Fibroblast of skin of scalp (primary cell): Measurements from ENCODE around the gene NT5DC1.

Experiments
- DNase-seq: peaks from one replicate; pipeline ENCODE4 v3.0.0-alpha.2; 2013

The NT5DC1 gene

DNA sequence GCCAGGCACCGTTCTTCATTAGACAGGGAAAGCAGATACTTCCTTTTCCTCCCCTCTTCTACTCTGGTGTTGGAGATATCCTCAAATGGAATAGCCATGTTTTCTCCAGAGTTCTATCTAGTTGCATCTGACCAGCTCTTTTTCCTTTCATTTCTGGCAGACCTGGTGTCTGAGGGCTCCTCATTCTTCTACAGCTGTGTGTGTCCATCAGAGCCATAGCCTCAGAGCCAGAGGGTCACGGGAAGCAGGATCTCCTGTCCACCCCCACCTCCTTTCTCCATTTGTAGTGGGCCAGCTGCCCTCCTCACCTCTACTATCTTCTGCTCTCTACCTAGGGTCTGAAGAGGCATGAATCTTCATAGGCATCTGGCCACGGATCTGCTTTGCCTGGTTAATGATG, 96.2 kb downstream of the NT5DC1 start:
- no peak for DNase-seq

DNA sequence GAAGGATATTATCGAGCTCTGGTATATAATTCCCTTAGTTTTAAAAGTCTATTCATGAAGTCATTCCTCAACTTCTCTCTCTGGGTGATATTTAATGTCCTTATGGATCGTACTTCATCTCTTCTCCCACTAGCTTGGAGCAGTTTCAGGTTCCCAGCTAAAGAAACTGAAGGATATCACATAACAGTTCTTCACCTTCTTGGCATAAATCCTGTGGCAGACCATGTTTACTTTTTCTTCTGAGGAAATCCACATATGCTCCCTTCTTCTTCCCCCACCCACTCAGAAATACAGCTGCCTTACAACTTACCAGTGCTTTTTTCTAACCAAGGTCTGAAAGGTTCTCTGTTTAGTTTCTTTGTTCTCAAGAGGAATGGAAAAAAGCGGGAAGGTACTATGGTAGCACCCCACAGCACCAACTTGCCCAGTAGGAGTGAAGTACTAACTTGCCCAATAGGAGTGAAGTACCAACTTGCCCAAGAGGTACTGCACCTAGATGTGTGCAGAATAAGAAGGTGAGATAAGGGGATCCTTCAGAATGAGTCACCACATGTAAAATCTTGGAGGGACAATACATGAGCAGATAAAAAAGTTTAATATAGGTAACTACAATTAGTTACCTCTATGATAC, 100.1 kb downstream of the NT5DC1 start:
- no peak for DNase-seq

DNA sequence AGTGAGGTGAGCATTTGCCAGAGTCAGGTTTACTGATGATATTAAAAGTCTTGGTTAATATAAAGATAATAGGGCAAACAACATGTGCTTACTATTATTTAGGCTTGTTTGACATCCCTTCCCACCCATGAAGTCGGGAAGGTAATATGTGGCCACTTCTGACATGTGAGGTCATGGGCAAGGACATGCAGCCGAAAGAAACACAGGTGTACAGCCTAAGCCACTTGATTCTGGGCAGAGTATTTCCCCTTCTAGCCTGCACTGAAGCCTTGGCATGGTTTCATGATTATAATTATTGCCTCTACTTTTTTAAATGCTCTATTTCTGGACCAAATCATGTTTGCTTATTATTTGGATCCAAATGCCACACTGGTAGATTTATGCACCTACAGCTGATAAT, 100.9 kb downstream of the NT5DC1 start:
- no peak for DNase-seq

DNA sequence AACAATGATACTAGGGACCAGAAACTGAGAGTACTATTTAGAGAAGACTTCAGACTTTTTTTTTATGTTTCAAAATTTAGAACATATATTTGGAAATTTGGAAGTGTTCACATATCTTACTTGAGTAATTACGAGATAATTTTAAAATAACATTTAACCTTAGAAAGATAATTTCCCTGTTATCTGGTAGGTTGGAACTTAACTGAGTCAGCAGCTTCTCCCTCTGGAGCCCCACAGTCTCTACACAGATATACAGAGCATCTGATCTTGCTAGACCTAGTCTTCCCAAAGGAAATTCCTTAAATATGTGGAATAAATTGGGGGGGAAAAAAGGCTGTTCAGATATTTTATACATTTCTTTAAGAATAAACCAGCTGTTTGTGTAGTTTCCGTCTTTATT, 104.6 kb downstream of the NT5DC1 start:
- peak; percentile 20 for DNase-seq

DNA sequence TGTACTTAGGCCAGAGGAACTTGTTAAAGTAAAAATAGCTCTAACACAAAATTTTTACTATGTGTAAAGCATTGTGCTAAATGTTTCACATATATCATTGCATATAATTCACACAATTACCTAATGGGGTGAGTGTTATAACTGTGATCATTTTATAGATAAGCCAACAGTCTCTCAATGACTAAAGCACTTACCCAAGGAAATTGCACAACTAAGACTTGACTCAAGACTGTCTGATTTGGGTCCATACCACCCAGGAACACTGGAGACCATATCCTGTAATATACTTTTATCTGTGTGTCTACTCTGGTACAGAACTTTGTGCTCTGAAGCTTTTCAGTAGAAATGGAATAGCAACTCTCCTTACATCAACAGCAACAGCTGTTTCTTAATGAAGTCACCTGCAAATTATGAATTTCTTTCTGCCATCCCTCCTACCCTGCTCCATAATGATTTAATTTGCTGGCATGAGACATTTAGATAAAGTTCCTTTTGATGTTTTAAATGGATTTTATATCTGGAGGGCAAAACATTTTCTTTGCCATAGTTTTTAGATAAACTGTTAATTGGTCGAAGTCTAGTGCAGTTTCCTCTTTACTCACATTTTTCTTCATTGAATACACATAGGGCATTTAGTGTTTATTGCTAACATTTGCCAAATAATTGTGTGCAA, 105.7 kb downstream of the NT5DC1 start:
- DNase-seq, result peak; percentile 9

DNA sequence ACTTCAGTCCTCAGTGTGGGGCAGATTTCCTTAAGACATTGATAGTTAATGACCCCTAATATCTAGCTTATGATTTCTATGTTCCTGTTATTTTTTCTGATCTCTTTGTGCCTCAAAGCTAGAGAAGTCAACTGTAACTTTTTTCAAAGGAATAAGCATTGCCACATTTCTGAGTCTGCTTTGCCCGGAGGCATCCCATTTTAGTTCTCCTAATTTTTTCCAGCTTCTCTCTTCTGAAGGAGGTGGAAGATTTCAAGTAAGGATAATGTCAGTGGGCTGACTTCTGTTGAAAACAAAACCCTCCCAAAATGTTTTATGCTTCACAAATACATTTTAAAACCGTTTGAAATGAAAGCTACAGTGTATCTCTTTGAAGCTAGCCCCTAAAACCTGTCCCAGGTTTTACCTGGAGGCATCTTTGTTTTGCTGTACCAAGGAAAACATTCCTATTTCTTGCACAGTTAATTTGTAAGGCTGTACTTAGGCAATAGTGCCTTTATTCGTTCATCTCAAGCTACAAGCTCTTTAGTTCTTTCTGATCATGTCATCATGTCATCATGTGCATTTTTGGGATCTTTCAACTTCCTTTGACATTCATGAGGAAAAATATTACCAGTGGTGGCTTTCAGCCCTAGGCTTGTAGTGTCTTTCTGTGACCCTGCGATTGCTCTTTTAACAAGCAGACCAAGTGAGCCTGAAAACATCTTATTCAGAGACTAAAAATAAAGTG, 107.6 kb downstream of the NT5DC1 start:
- DNase-seq, result peak; percentile 15

DNA sequence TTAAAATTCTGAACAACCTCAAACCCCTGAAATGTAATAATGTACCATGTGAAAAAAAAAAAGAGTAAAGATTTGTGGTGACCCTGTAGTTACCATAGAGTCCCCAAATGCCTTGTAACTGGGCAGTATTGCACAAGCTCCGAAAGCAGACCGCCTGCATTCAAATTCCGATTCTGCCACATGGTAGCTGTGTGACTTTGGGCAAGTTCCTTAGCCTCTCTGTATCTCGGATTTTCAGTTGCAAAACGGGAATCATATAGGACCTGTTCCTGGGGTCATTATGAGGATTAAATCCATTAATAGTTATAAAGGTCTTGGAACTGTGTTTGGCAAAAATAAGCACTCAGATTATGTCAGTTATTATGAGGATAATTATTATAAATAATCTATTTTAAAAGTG, 109.7 kb downstream of the NT5DC1 start:
- DNase-seq, result no peak

DNA sequence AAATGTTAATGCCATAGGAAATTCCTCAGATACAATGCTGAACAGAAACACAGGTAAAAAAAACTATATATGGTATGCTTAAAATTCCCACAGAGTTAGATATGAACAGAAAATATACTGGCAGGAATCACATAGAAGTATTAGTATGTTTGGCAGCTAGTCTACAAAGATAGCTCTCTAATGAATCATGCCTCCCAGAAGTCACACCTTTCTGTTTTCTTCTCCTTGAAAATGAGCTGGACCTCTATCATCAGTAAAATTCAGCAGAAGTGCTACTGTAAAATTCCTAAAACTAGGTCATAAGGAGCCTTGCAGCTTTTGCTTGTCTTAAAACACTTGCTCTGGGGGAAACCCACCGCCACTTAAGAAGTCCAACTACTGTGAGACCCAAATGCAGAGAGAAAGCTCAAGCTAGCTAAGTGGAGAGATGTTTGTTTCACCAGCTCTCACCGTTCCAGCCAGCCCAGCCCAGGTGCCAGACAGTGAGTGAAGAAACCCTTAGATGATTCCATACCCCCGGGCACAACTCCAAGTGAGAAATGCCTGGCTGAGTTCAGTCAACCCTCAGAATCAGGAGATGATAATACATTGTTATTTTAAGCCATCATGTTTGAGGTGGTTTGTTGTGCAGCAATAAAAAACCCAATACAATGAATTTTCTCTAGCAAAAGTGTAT, 110.2 kb downstream of the NT5DC1 start:
- DNase-seq, result peak; percentile 46

DNA sequence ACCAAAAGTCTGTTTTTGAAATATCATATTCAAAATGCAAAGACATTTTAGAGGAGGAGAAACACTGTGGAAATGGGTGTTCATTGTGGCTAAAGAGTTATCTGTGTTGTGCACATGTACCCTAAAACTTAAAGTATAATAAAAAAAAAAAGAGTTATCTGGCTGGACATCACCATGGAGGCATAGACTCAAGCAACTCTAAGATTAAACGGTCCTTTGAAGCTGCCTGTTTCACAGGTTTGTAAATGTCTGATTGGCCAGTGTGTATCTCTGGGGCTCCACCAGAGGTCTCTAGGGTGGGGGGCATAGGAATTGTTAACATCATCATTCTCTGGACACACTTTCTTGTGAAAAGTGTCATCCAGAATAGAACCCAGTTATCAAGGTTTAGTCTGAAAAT, 114.0 kb downstream of the NT5DC1 start:
- no peak for DNase-seq

DNA sequence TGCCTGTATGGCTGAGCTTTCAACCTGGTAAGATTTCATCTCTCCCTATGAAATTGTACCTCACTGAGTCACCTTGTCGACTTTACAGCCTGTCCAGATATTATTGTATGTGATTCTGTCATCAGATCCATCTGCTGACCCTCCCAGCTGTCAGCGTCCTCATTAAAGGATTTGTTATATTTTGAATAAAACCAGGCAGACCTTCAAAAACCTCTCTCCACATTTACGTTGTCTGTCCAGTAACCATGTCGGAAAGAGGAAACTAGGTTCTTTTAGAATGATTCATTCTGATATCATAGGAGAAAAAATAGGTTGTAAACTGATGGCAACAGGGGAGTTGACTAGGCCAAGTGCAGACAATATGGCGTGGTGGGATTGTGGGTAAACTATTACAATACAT, 114.8 kb downstream of the NT5DC1 start:
- no peak for DNase-seq

DNA sequence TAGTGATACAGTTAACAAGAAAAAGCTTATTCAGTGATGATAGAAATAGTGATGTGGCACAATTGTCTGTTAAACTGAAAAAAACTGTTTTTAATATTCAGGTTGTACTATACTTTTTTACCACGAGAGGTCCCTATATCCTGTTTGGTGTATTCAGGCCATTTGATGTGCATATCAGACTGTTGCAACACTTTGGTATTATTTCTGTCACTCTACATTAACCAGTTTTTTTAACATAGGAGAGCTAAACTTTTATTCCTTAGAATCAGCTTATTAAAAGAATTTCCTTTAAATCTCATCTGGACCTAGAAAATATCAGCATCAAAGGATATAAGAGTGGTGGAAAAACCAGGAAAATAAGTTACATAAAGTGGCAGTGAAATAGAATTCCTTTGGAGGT, 116.4 kb downstream of the NT5DC1 start:
- peak; percentile 70 for DNase-seq

DNA sequence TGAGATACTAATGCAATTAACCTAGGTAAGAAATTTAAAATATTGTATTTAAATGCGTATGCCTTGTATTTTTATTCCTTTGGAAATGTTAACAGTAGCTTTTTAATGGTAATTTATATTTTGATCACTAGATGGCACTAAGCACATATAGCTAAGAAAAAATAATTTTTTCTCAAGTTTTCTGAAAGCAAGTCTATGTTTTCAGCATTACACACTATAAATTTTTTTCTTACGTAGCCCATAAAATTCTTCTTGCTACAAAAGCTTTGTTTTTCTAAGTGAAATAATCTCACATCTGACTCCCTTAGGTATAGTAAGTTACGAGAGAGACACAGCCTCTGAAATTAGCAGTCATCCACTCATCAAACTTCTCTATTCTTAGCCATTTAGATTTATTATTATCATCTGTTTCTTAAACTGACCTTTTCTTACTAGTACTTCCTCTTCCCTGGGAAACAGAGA, 117.5 kb downstream of the NT5DC1 start:
- DNase-seq, result peak; percentile 40

DNA sequence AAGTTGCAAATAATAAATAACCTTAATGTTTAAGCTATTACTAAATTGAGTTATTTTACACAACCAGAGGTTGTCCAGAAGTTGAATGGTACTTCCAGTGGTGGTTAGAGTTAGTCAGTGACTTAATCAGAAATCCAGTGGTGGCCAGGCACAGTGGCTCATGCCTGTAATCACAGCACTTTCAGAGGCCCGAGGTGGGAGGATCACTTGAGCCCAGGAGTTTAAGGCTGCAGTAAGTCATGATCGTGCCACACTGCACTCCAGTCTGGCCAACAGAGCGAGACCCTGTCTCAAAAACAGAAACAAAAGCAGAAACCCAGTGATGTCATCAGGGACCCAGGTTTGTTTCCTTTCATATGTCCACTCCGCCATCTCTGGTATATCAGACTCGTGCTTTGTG, 118.2 kb downstream of the NT5DC1 start:
- DNase-seq, result no peak

DNA sequence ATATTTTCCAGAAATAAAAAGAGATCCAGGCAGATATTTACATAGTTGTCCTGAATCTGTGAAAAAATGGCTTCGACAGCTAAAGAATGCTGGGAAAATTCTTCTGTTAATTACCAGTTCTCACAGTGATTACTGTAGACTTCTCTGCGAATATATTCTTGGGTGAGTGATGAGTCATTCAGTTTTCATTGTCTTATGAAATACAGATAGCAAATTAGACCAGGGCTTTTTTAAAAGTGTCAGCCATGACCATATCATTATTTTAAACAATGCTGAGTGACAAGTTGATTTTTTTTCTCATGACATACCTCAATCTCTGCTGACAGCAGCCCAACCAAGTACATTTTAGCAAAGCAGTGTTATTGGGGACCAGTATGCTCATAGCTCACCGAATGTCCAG, 120.4 kb downstream of the NT5DC1 start:
- DNase-seq, result peak; percentile 76

DNA sequence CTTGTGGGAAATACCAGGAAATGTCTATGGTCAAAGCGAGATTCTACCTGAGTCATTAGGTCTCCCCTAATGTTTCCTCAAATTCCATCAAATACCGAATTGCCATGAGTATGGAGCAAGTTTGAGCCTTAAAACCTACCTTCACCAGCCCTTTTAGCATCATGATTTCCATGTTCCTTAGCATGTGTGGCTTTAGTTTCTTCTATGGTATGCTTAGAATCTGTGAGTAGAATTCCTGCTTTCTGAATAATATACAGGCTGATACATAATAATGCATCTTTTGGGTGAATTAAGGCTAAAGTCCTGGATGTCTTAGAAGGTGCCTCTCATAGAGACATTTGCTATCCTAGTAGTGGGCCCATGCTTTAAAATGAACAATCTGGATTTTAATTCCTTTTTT, 121.3 kb downstream of the NT5DC1 start:
- DNase-seq, result peak; percentile 53

DNA sequence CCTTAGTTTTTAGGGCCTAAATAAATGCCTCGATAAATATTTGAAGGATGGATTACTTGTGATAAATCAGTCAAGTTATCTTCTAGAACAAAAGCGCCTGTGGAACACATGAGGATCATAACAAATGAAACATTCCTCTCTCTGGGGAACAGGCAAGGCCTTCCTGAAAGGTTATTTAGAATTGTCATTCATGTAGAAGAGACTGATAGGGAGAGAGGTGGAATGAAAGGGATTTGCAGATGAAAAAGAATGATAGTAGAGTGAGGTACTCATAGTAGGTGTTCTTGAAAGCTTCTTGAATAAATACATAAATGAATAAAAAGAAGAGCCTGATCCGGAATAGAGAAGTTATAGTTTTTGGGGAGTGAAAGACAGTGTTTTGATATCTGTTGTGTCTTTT, 122.7 kb downstream of the NT5DC1 start:
- DNase-seq, result no peak

DNA sequence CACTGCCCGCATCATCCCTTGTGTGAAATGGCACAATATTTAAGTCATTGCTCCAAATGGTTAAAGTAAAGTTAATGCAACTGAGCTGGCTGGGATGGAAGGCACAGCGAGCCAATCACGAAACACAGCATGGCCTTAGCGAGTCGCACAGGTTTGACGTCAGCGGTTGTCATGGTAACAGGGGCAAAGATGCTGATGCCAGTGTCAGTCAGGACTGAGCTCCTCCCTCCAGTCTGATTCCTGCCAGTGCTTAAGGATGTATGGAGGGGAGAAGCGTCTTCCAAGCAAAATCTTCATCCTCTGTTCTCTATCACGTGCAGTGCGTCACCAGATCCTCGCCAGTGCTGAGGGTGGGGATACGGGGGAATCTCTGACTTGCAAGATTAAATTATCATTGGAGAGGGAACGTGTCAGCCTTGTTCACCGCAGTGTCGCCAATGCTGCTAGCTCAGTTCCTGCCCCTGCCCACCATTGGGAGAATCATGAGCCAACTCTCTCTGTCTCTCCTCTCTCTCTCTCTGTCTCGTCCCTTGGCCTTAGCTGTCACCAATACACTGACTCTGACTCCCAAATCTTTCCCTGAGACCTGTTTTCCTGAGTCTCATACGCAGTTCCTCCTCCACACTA, 128.7 kb downstream of the NT5DC1 start:
- peak; percentile 98 for DNase-seq

DNA sequence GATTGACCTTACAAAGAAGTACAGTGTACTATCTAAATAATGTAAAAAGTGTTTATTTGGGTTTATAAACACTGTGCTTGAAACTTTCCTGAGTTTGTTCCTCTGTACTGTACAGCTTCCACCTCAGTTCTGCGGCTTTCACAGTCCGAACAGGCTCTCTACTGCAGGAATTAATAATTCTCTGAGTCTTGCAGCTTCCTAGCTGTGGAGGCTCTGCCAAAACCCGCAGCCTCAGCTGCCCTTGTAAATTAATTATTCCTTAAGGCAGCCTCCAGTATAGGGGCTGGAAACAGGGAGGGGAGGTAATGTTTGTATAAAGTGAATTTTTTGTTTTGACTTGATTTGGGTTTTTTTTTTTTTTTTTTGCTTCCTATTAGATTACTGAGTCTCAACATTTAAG, 134.0 kb downstream of the NT5DC1 start:
- DNase-seq, result no peak

DNA sequence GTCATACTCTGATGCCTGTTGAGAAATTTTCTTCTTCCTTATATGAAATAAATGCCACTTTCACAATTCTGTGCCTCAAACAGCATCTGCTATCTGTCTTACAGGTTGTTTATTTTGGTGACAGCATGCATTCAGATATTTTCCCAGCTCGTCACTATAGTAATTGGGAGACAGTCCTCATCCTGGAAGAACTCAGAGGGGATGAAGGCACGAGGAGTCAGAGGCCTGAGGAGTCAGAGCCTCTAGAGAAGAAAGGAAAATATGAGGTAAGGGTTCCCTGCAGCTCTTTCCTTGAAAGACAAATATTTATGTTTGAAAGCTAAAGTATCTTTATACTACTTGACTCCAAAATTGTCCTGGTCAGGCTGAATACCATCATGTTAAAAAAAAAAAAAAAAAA, 137.4 kb downstream of the NT5DC1 start:
- DNase-seq, result peak; percentile 38

DNA sequence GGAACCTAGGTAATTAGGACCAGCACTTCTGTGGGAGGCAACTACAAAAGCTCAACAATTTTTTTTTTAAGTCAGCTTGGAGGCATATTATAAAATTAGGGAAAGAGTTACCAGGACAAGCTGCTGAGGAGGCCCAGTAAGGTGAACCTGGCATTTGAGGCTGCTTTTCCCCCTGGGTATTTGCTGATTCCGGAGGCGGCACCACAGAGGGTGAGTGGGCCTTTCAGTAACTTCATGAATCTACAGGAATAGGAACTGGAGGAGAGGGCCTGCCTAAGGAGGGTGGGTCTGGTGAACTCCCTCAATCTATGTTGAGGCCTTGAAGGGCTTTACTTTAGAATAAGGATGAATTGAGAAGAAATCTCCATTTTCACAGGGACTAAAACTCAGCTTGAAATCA, 138.6 kb downstream of the NT5DC1 start:
- no peak for DNase-seq

DNA sequence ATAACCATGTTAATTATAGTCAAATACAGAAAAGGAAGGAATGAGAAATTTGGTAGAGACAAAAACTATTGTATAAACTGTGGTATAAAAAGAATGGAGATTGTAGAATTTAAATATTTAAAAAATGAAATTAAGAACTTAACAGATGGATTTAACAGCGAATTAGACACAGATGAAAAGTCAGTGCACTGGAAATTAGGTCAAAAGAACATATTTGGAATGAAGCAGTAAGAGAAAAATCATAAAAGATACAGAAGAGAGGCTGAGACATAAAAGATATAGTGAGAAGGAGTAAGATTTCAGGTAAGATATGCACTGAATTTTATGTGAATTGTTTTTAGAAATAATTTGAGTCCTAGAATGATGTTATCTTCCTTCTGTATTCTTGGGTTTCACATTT, 139.2 kb downstream of the NT5DC1 start:
- no peak for DNase-seq

DNA sequence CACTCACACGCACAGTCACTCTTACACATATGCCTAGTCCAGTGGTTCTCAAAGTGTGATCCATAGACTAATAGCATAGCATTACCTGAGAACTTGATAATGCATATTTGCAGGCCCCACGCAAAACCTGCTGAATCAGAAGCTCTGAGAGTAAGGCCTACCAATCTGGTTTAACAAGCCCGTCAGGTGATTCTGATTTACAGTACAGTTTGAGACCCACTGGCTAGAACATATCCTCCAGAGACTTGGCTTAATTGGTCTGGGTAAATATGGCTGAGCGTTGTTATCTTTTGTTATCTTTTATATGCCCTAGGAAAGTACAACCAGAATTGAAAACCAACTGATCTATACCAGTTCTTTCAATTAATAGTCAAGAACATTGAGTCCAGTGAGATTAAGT, 143.6 kb downstream of the NT5DC1 start:
- no peak for DNase-seq

DNA sequence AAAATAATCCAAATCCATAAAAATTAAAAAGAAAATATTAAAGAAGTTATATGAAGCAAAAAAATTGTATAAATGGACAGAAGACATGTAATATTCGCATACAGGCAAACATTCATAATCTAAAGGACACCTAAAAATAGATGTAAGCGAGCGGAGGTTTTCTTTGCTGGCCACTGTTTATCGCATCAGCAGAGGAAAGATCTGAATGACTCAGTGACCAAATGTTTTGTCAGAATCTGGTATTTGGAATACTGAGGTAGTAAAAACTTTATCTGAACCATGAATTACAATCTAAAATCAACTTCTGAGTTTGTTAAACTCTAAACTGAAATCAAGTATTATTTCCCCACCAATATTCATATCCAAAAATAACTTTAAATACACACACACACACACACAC, 145.4 kb downstream of the NT5DC1 start:
- DNase-seq, result peak; percentile 46
